Retina (tissue), 1 donor: ENCODE measurements around the gene PHF21B.
"Not testable (repeated sequence)": the region's sequence is repeated elsewhere in the genome, so short reads cannot be mapped to it uniquely, and the experiment has no call there.

Experiments used
- DNase-seq: peaks from one replicate; pipeline ENCODE4 v3.0.0-alpha.2; 2016

PHF21B gene

GRCh38 chr22:45009606-45010531 lies at the start of gene PHF21B:
TSS of gene PHF21B (minus strand) at chr22:45010005. CDS start at chr22:45009549, 456 bp downstream.
- peak; percentile 90 for DNase-seq

- DNase-seq: no peak
Observed at GRCh38 chr22:45059296-45059695, 49.5 kb upstream of the PHF21B start.

- DNase-seq: no peak
Observed at GRCh38 chr22:45058622-45058912, 48.8 kb upstream of the PHF21B start.

GRCh38 chr22:45055936-45056335 lies 46.1 kb upstream of the PHF21B start:
- no peak for DNase-seq

- DNase-seq: no peak
Observed at GRCh38 chr22:45053571-45053970, 43.8 kb upstream of the PHF21B start.

GRCh38 chr22:45053094-45053493 lies 43.3 kb upstream of the PHF21B start:
- no peak for DNase-seq

GRCh38 chr22:45052665-45053064 lies 42.9 kb upstream of the PHF21B start:
- DNase-seq: not testable (repeated sequence)

- no peak for DNase-seq
Observed at GRCh38 chr22:45051946-45052345, 42.1 kb upstream of the PHF21B start.

- DNase-seq: no peak
Observed at GRCh38 chr22:45051419-45051818, 41.6 kb upstream of the PHF21B start.

- DNase-seq: no peak
Observed at GRCh38 chr22:45047260-45047659, 37.5 kb upstream of the PHF21B start.

- DNase-seq: no peak
Observed at GRCh38 chr22:45045208-45045607, 35.4 kb upstream of the PHF21B start.

GRCh38 chr22:45042263-45042662 lies 32.5 kb upstream of the PHF21B start:
- no peak for DNase-seq

GRCh38 chr22:45039133-45039532 lies 29.3 kb upstream of the PHF21B start:
- DNase-seq: no peak

- DNase-seq: no peak
Observed at GRCh38 chr22:45036154-45036553, 26.3 kb upstream of the PHF21B start.

- no peak for DNase-seq
Observed at GRCh38 chr22:45034821-45035220, 25.0 kb upstream of the PHF21B start.

- no peak for DNase-seq
Observed at GRCh38 chr22:45034156-45034555, 24.4 kb upstream of the PHF21B start.

- no peak for DNase-seq
Observed at GRCh38 chr22:45033136-45033535, 23.3 kb upstream of the PHF21B start.

- no peak for DNase-seq
Observed at GRCh38 chr22:45031629-45032403, 22.0 kb upstream of the PHF21B start.

- no peak for DNase-seq
Observed at GRCh38 chr22:45029501-45029900, 19.7 kb upstream of the PHF21B start.

GRCh38 chr22:45026511-45026910 lies 16.7 kb upstream of the PHF21B start:
- no peak for DNase-seq

GRCh38 chr22:45023431-45023830 lies 13.6 kb upstream of the PHF21B start:
- no peak for DNase-seq

- DNase-seq: no peak
Observed at GRCh38 chr22:45019861-45020655, 10.3 kb upstream of the PHF21B start.

- no peak for DNase-seq
Observed at GRCh38 chr22:45014654-45015053, 4.8 kb upstream of the PHF21B start.
